Left ventricle myocardium inferior (tissue), 1 donor: Measurements from ENCODE around the gene ADGRA1. TPM values are rescaled to one million over a fixed set of nuclear protein-coding genes. Genes with fewer than 3 reads are reported as not detected.

Experiments used
- DNase-seq: peaks from one replicate; pipeline ENCODE4 v3.0.0-alpha.2; 2020
- H3K27ac ChIP-seq: fragments of 200-600 bp; replicated peaks from 2 replicates; pipeline ENCODE4 v1.8.0; 2021
- H3K27me3 ChIP-seq: fragments of 200-600 bp; 2 replicates; pipeline ENCODE4 v1.8.0; 2021; ENCODE audit warnings: low read depth
- H3K36me3 ChIP-seq: fragments of 200-600 bp; 2 replicates; pipeline ENCODE4 v1.8.0; 2021
- H3K4me1 ChIP-seq: fragments of 200-600 bp; 2 replicates; pipeline ENCODE4 v1.8.0; 2021
- H3K4me3 ChIP-seq: fragments of 200-600 bp; 2 replicates; pipeline ENCODE4 v1.8.0; 2021; ENCODE audit warnings: mild to moderate bottlenecking, moderate library complexity
- H3K9me3 ChIP-seq: fragments of 200-600 bp; replicated peaks from 2 replicates; pipeline ENCODE4 v1.8.0; 2021
- CTCF ChIP-seq: fragments of 200-600 bp; IDR thresholded peaks from 2 replicates; pipeline ENCODE4 v1.8.0; 2021; ENCODE audit warnings: antibody characterized with exemption, mild to moderate bottlenecking, borderline replicate concordance
- intact Hi-C: fragments of 100-400 bp; cut with micrococcal nuclease; formaldehyde crosslinking; loops from one replicate; pipeline ENCODE4 v1.11.0; 2022
- total RNA-seq: library from RNA; stranded (reverse); fragmentation: NEBNext Ultra II Directional; extraction: Animal tissue kit (Norgen Biotek cat#: 25700); gene quantifications from one replicate; pipeline ENCODE4 v1.2.1, GENCODE V29; 2021
- donor health status: DM: no; HTN: yes; CAD: no; lungs with severe emphysema.

The ADGRA1 gene
- total RNA-seq, 1 donor from 2014 or later, result not detected

DNA sequence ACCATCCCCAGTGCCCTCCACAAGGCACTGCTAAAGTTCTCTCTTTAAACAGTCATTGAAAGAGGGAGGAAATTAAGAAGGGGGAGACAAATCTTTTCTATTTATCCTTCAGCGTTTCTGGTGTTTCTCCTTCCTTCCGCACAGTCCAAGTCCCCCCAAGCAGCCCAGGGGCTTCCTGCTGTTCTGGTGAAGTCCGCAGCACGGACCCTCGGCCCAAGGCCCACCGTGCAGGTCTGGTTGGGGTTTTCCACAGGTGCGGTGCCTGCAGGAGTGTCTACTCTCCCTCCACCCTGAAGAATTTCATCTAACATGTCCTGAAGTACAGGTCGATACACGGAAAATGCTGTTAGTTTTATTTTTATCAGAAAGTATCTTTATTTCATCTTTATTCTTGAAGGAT lies 38.2 kb downstream of the ADGRA1 start:
- Histone ChIP-seq H3K4me3 (no peak overlapping the region), H3K9me3 (no peaks in the 10 kb centered on the region), H3K36me3 (no peaks in the 10 kb centered on the region), H3K27ac (no peak overlapping the region), H3K27me3 (peaks cover 53% of the 10 kb centered on the region), H3K4me1 (peaks cover 4% of the 10 kb centered on the region)
- TF ChIP-seq CTCF, result no peak
- DNase-seq, result peak; percentile 7
- intact Hi-C loops, result no loop called here

DNA sequence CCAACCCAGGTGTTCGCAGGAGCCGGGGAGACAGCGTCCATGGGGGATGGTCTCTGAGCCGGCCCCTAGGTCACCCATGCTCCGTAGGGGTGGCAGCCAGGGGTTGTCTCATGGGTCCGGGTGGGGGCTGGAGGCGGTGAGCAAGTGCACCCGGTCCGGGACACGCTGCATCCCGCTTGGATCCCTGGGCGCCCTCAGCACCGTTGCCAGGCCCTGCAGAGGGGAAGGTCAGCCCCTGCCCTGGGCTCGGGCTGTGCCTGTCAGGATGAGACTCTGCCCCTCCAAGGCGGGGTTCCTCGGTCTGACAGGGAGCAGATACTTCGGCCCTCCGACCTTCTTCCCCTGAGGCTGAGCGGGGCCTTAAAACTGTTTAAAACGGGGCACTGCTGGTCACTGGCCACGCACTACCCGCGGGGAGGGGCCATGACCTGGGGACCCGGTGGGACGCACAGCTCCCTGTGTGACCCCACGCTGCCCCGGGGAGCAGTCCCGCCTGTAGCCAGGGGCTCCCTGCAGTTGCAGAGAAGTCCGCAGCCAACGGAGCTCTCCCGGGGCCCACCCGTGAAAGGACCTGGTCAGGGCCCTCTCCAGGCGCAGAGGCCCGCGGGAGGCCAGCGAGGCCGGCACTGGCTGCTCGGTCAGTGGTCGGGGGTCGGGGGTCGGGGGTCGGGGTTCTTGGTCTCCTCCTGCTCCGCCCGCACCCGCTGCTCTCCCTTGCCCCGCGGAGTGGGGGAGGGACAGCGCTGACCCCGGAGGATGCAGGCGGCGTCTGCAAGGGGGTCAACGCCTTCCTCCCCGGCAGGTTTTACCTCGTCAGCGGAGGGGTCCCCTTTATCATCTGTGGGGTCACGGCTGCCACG lies 38.9 kb downstream of the ADGRA1 start:
- peak; percentile 7 for DNase-seq
- Histone ChIP-seq H3K4me1 (peaks cover 4% of the 10 kb centered on the region), H3K9me3 (no peaks in the 10 kb centered on the region), H3K27ac (no peak overlapping the region), H3K4me3 (no peak overlapping the region), H3K36me3 (no peaks in the 10 kb centered on the region), H3K27me3 (peaks cover 53% of the 10 kb centered on the region)
- TF ChIP-seq CTCF, result no peak
- intact Hi-C loops, result no loop called here

- intact Hi-C loops, result no loop called here
- no peak for TF ChIP-seq CTCF
- DNase-seq, result peak; percentile 9
- peaks cover 53% of the 10 kb centered on the region for H3K27me3 ChIP-seq
- no peak overlapping the region for H3K27ac ChIP-seq
- H3K36me3 ChIP-seq, result no peaks in the 10 kb centered on the region
- no peak overlapping the region for H3K4me3 ChIP-seq
- H3K4me1 ChIP-seq, result peaks cover 4% of the 10 kb centered on the region
- H3K9me3 ChIP-seq, result no peaks in the 10 kb centered on the region
Observed at GRCh38 chr10:133127291-133128125, 39.8 kb downstream of the ADGRA1 start.

GRCh38 chr10:133128126-133129070 lies 40.7 kb downstream of the ADGRA1 start:
- peak; percentile 9 for DNase-seq
- intact Hi-C loops, result no loop called here
- Histone ChIP-seq H3K27me3 (peaks cover 46% of the 10 kb centered on the region), H3K36me3 (no peaks in the 10 kb centered on the region), H3K27ac (no peak overlapping the region), H3K9me3 (no peaks in the 10 kb centered on the region), H3K4me1 (peaks cover 4% of the 10 kb centered on the region), H3K4me3 (no peak overlapping the region)
- no peak for TF ChIP-seq CTCF
